Activated B cell treated with CpG ODN at 0.5 μM for 24 hours (primary cell): ENCODE results near the gene UBE2QL1. TPM values are rescaled to one million over a fixed set of nuclear protein-coding genes. Genes with fewer than 3 reads are reported as not detected.

Source experiments
- ATAC-seq: fragments of 200-7000 bp; cut with Tn5 transposase; one replicate; pipeline ENCODE4 v1.10.0; 2021; ENCODE audit warnings: low read depth, mild to moderate bottlenecking, moderate library complexity
- CTCF ChIA-PET: fragments of 350-600 bp; sonication (Branson Sonifier 250); formaldehyde crosslinking; loops from one replicate; lab custom pipeline; 2021; ENCODE audit warnings: antibody characterized with exemption; lab: Charles Lee
- POLR2A ChIA-PET: fragments of 350-600 bp; sonication (Branson Sonifier 250); formaldehyde crosslinking; loops from one replicate; lab custom pipeline; 2021; ENCODE audit warnings: antibody characterized with exemption; lab: Charles Lee
- DNase-seq: peaks from one replicate; pipeline ENCODE4 v3.0.0; 2022
- H3K27ac Mint-ChIP-seq: one replicate; pipeline ENCODE4 v1.8.0; 2020; ENCODE audit warnings: mixed read lengths
- H3K27me3 Mint-ChIP-seq: one replicate; pipeline ENCODE4 v1.8.0; 2021; ENCODE audit warnings: mixed read lengths
- H3K36me3 Mint-ChIP-seq: one replicate; pipeline ENCODE4 v1.8.0; 2021; ENCODE audit warnings: low read depth, mixed read lengths
- H3K4me1 Mint-ChIP-seq: one replicate; pipeline ENCODE4 v1.8.0; 2021; ENCODE audit warnings: mixed read lengths
- H3K4me3 Mint-ChIP-seq: one replicate; pipeline ENCODE4 v1.8.0; 2020; ENCODE audit warnings: mild to moderate bottlenecking, mixed read lengths
- H3K9me3 Mint-ChIP-seq: one replicate; pipeline ENCODE4 v1.8.0; 2020; ENCODE audit warnings: mixed read lengths
- CTCF ChIP-seq: fragments of 200-600 bp; IDR thresholded peaks from one replicate; pipeline ENCODE4 v1.8.0; 2022; ENCODE audit warnings: antibody characterized with exemption, mild to moderate bottlenecking
- intact Hi-C: fragments of 100-400 bp; cut with micrococcal nuclease; formaldehyde crosslinking; loops from one replicate; pipeline ENCODE4 v1.15.1; 2024
- total RNA-seq: library from RNA; stranded (reverse); gene quantifications from 2 replicates; pipeline ENCODE4 v1.2.3, GENCODE V29; 2022

The UBE2QL1 gene
- total RNA-seq, 1 donor from 2014 or later = 1.2 TPM

GRCh38 chr5:6492934-6493333 is 44.3 kb downstream of the UBE2QL1 start:
- H3K4me1 Mint-ChIP-seq = peaks cover 13% of the 10 kb centered on the region
- H3K9me3 Mint-ChIP-seq = no peaks in the 10 kb centered on the region
- no peaks in the 10 kb centered on the region for H3K27me3 Mint-ChIP-seq
- ATAC-seq = no peak
- H3K27ac Mint-ChIP-seq = no peak overlapping the region
- TF ChIP-seq CTCF = no peak
- intact Hi-C loops = no loop called here
- no peaks in the 10 kb centered on the region for H3K36me3 Mint-ChIP-seq
- no peak overlapping the region for H3K4me3 Mint-ChIP-seq
- POLR2A ChIA-PET = no interaction called here
- CTCF ChIA-PET = no interaction called here
- DNase-seq = no peak

GRCh38 chr5:6493681-6494454 is 45.2 kb downstream of the UBE2QL1 start:
- no peaks in the 10 kb centered on the region for H3K27me3 Mint-ChIP-seq
- DNase-seq = no peak
- no peak for TF ChIP-seq CTCF
- ATAC-seq = peak; percentile 45
- POLR2A ChIA-PET = no interaction called here
- H3K9me3 Mint-ChIP-seq = no peaks in the 10 kb centered on the region
- no peak overlapping the region for H3K4me3 Mint-ChIP-seq
- H3K36me3 Mint-ChIP-seq = no peaks in the 10 kb centered on the region
- H3K4me1 Mint-ChIP-seq = peaks cover 13% of the 10 kb centered on the region
- CTCF ChIA-PET = no interaction called here
- intact Hi-C loops = no loop called here
- H3K27ac Mint-ChIP-seq = no peak overlapping the region

- peaks cover 13% of the 10 kb centered on the region for H3K4me1 Mint-ChIP-seq
- no peak overlapping the region for H3K4me3 Mint-ChIP-seq
- no peaks in the 10 kb centered on the region for H3K36me3 Mint-ChIP-seq
- DNase-seq (no peak), ATAC-seq (no peak)
- CTCF ChIA-PET = no interaction called here
- no peak overlapping the region for H3K27ac Mint-ChIP-seq
- no peaks in the 10 kb centered on the region for H3K27me3 Mint-ChIP-seq
- no peaks in the 10 kb centered on the region for H3K9me3 Mint-ChIP-seq
- POLR2A ChIA-PET = no interaction called here
- no peak for TF ChIP-seq CTCF
- intact Hi-C loops = no loop called here
These were observed 46.3 kb downstream of the UBE2QL1 start for GRCh38 chr5:6494939-6495338.

GRCh38 chr5:6495433-6496206 is 47.0 kb downstream of the UBE2QL1 start:
- DNase-seq (no peak), ATAC-seq (no peak)
- Mint-ChIP-seq H3K4me1 (peaks cover 13% of the 10 kb centered on the region), H3K27me3 (no peaks in the 10 kb centered on the region), H3K9me3 (no peaks in the 10 kb centered on the region), H3K36me3 (no peaks in the 10 kb centered on the region), H3K4me3 (no peak overlapping the region), H3K27ac (no peak overlapping the region)
- intact Hi-C loops = no loop called here
- POLR2A ChIA-PET = no interaction called here
- no peak for TF ChIP-seq CTCF
- CTCF ChIA-PET = no interaction called here

- H3K9me3 Mint-ChIP-seq = no peaks in the 10 kb centered on the region
- no peak overlapping the region for H3K27ac Mint-ChIP-seq
- DNase-seq = no peak
- ChIA-PET CTCF (no interaction called here), POLR2A (no interaction called here)
- no peak for TF ChIP-seq CTCF
- ATAC-seq = no peak
- H3K36me3 Mint-ChIP-seq = no peaks in the 10 kb centered on the region
- H3K4me3 Mint-ChIP-seq = no peak overlapping the region
- H3K27me3 Mint-ChIP-seq = no peaks in the 10 kb centered on the region
- H3K4me1 Mint-ChIP-seq = peaks cover 13% of the 10 kb centered on the region
- intact Hi-C loops = no loop called here
These were observed 47.5 kb downstream of the UBE2QL1 start for GRCh38 chr5:6496207-6496584.
